Mucosa of descending colon (tissue), 3 donors: ENCODE data around the gene LRRFIP1. TPM values are rescaled to one million over a fixed set of nuclear protein-coding genes. Genes with fewer than 3 reads are reported as not detected.
"Not testable (repeated sequence)": the region's sequence is repeated elsewhere in the genome, so short reads cannot be mapped to it uniquely, and the experiment has no call there.

Experiments used
- ATAC-seq: fragments of 200-7000 bp; cut with Tn5 transposase; one replicate; pipeline ENCODE4 v1.9.1; 2020; ENCODE audit warnings: mild to moderate bottlenecking, moderate library complexity
- DNase-seq, 3 donors: peaks; one replicate each; pipeline ENCODE4 v3.0.0-alpha.2; 2020
- H3K36me3 ChIP-seq: fragments of 200-600 bp; one replicate; pipeline ENCODE4 v1.8.0; 2021; ENCODE audit warnings: low read depth, mild to moderate bottlenecking
- H3K4me1 ChIP-seq: fragments of 200-600 bp; one replicate; pipeline ENCODE4 v1.8.0; 2021; ENCODE audit warnings: low read depth, mild to moderate bottlenecking
- H3K4me3 ChIP-seq: fragments of 200-600 bp; one replicate; pipeline ENCODE4 v1.8.0; 2021; ENCODE audit warnings: mild to moderate bottlenecking
- H3K9me3 ChIP-seq: fragments of 200-600 bp; one replicate; pipeline ENCODE4 v1.8.0; 2021; ENCODE audit warnings: mild to moderate bottlenecking
- intact Hi-C, 2 donors: fragments of 100-400 bp; cut with DNase I in 1 of 2; cut with micrococcal nuclease in 1 of 2; formaldehyde crosslinking; loops; one replicate each; pipeline versions ENCODE4 v1.11.0 to v1.11.1; 2022; cut with DNase I, micrococcal nuclease
- total RNA-seq, 3 donors: library from RNA; stranded (reverse); fragmentation: NEBNext Ultra II Directional in 2 of 3; extraction: Animal tissue kit (Norgen Biotek cat#: 25700) in 2 of 3; gene quantifications; one replicate each; pipeline versions ENCODE4 v1.2.1 to v1.2.4, GENCODE V29; 2021 to 2023
- TF ChIP-seq, protein P1 (sequence below): fragments of 200-600 bp; IDR thresholded peaks from one replicate; pipeline ENCODE4 v1.8.0; 2022; ENCODE audit warnings: antibody characterized with exemption, mild to moderate bottlenecking
- donor health status: DM: no; HTN: no; CAD: no; lungs with moderate emphysema.
- donor health status: DM: no; HTN: no; CAD: no.
- donor health status: DM: no; HTN: yes; CAD: no.

The LRRFIP1 gene
- total RNA-seq, 3 donors from 2014 or later: 114 to 157 (median 120) TPM

- TF ChIP-seq, protein P1, sequence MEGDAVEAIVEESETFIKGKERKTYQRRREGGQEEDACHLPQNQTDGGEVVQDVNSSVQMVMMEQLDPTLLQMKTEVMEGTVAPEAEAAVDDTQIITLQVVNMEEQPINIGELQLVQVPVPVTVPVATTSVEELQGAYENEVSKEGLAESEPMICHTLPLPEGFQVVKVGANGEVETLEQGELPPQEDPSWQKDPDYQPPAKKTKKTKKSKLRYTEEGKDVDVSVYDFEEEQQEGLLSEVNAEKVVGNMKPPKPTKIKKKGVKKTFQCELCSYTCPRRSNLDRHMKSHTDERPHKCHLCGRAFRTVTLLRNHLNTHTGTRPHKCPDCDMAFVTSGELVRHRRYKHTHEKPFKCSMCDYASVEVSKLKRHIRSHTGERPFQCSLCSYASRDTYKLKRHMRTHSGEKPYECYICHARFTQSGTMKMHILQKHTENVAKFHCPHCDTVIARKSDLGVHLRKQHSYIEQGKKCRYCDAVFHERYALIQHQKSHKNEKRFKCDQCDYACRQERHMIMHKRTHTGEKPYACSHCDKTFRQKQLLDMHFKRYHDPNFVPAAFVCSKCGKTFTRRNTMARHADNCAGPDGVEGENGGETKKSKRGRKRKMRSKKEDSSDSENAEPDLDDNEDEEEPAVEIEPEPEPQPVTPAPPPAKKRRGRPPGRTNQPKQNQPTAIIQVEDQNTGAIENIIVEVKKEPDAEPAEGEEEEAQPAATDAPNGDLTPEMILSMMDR: no peak
- intact Hi-C loops: no loop called here
- ATAC-seq (no peak), DNase-seq (peak in 1 of 3 donors; percentile 4)
- Histone ChIP-seq H3K9me3 (no peaks in the 10 kb centered on the region), H3K36me3 (no peaks in the 10 kb centered on the region), H3K4me3 (no peak overlapping the region), H3K4me1 (peaks cover 11% of the 10 kb centered on the region)
Observed at GRCh38 chr2:237682151-237682550, 54.8 kb downstream of the LRRFIP1 start.

- ATAC-seq: peak; percentile 78
Observed at GRCh38 chr2:237682856-237683670, 55.7 kb downstream of the LRRFIP1 start.

DNA sequence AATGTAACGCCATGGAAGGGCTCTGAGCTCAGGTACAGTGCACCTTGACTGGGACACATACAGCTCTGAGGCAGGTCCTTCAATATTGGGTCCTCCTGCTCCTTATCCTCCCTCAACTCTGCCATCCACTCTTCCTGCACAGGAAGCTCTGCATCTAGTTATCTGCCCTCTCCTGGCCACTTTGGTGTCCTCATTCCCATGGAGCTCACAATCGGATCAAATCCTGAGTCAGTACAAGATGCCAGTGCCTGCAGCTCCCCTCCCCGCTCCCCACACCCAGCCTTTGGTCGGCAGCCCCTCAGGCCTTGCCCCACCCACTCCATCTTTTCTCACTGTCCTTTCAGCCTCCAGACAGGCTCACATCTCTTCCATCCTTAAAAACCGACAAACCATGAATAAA, 58.0 kb downstream of the LRRFIP1 start:
- Histone ChIP-seq H3K36me3 (no peaks in the 10 kb centered on the region), H3K4me1 (peaks cover 35% of the 10 kb centered on the region), H3K9me3 (no peaks in the 10 kb centered on the region), H3K4me3 (no peak overlapping the region)
- ATAC-seq (no peak), DNase-seq (no peak)
- intact Hi-C loops: no loop called here
- TF ChIP-seq, protein P1: no peak

More at GRCh38 chr2:237682856-237683670, 55.7 kb downstream of the LRRFIP1 start:
- Histone ChIP-seq H3K9me3 (no peaks in the 10 kb centered on the region), H3K4me1 (peaks cover 14% of the 10 kb centered on the region), H3K4me3 (no peak overlapping the region), H3K36me3 (no peaks in the 10 kb centered on the region)
- TF ChIP-seq, protein P1: no peak
- intact Hi-C loops: no loop called here
- peak in 2 of 3 donors; percentile 70 to 80 for DNase-seq

- TF ChIP-seq, protein P1: no peak
- no peak overlapping the region for H3K4me3 ChIP-seq
- no peaks in the 10 kb centered on the region for H3K36me3 ChIP-seq
- DNase-seq: peak in 2 of 3 donors; percentile 19 to 65
- H3K4me1 ChIP-seq: peaks cover 41% of the 10 kb centered on the region
- ATAC-seq: no peak
- intact Hi-C loops: no loop called here
- H3K9me3 ChIP-seq: no peaks in the 10 kb centered on the region
Observed at GRCh38 chr2:237686659-237687136, 59.3 kb downstream of the LRRFIP1 start.

GRCh38 chr2:237688081-237688480, 60.7 kb downstream of the LRRFIP1 start:
- TF ChIP-seq, protein P1: no peak
- H3K4me1 ChIP-seq: peaks cover 35% of the 10 kb centered on the region
- intact Hi-C loops: no loop called here
- ATAC-seq (no peak), DNase-seq (peak in 1 of 3 donors; percentile 22)
- no peak overlapping the region for H3K4me3 ChIP-seq
- H3K9me3 ChIP-seq: no peaks in the 10 kb centered on the region
- H3K36me3 ChIP-seq: no peaks in the 10 kb centered on the region

DNA sequence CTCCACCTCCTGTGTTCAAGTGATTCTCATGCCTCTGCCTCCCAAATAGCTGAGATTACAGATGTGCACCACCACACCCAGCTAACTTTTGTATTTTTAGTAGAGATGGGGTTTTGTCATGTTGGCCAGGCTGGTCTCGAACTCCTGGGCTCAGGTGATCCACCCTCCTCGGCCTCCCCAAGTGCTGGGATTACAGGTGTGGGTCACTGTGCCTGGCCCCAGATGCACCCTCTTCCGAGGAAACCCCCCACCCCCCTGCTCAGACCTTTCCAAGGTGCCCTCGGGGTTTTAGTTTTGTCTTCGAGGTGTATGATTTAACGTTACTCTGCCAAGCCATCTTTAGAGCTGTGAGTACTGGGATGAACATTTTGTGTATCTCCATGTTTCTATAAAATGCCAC, 61.2 kb downstream of the LRRFIP1 start:
- peaks cover 40% of the 10 kb centered on the region for H3K4me1 ChIP-seq
- DNase-seq, H3K36me3 ChIP-seq, intact Hi-C loops, ATAC-seq, H3K4me3 ChIP-seq, H3K9me3 ChIP-seq: not testable (repeated sequence)
